Right lobe of liver (tissue), 6 donors: ENCODE measurements around the gene PLPPR5. TPM values are rescaled to one million over a fixed set of nuclear protein-coding genes. Genes with fewer than 3 reads are reported as not detected.

ENCODE experiments used
- ATAC-seq, 4 donors: fragments of 200-7000 bp; cut with Tn5 transposase; one replicate each; pipeline ENCODE4 v1.9.1; 2020; ENCODE audit warnings: mild to moderate bottlenecking in 4 of 4, moderate library complexity in 4 of 4
- DNase-seq, 3 donors: peaks; one replicate each; pipeline ENCODE4 v3.0.0-alpha.2; 2020
- H3K27ac ChIP-seq, 3 donors: fragments of 200-600 bp; one replicate each; pipeline ENCODE4 v1.8.0; 2022
- H3K27me3 ChIP-seq, 2 donors: fragments of 200-600 bp; one replicate each; pipeline ENCODE4 v1.8.0; 2022
- H3K36me3 ChIP-seq, 4 donors: fragments of 200-600 bp; sonication (generic) in 1 of 4; one replicate each; pipeline versions ENCODE4 v1.5.1 to v1.8.0; 2017 to 2022; ENCODE audit warnings: control low read depth in 1 of 4
- H3K4me1 ChIP-seq, 4 donors: fragments of 200-600 bp; sonication (generic) in 1 of 4; one replicate each; pipeline versions ENCODE4 v1.5.1 to v1.8.0; 2017 to 2022; ENCODE audit warnings: control low read depth in 1 of 4
- H3K4me3 ChIP-seq, 3 donors: fragments of 200-600 bp; one replicate each; pipeline ENCODE4 v1.8.0; 2022
- H3K9me3 ChIP-seq, 4 donors: fragments of 200-600 bp; sonication (generic) in 1 of 4; one replicate each; pipeline versions ENCODE4 v1.5.1 to v1.8.0; 2017 to 2022; ENCODE audit warnings: control low read depth in 1 of 4
- CTCF ChIP-seq, 4 donors: fragments of 200-600 bp in 3 of 4; fragments of 450-650 bp in 1 of 4; IDR thresholded peaks; one replicate each; pipeline versions ENCODE4 v1.5.1 to v1.8.0; 2016 to 2022; ENCODE audit warnings: antibody characterized with exemption in 4 of 4, mild to moderate bottlenecking in 2 of 4
- POLR2A ChIP-seq: fragments of 450-650 bp; IDR thresholded peaks from one replicate; pipeline ENCODE4 v1.6.1; 2017; ENCODE audit warnings: antibody characterized with exemption, mild to moderate bottlenecking
- WGBS: methylation state at CpG from one replicate; pipeline ENCODE4 v1.1.6; 2018; ENCODE audit warnings: low coverage, low lambda C conversion rate; ENCODE audit not compliant: insufficient coverage; ENCODE audit errors: missing lambda C conversion rate; 5-methylcytosine and 5-hydroxymethylcytosine counted together
- intact Hi-C, 2 donors: fragments of 100-400 bp; cut with DNase I; formaldehyde crosslinking; loops; one replicate each; pipeline versions ENCODE4 v1.11.2 to v1.14.1; 2022
- small RNA-seq, 2 experiments: library from RNA; depleted of rRNA; stranded (forward); fragments of <200 nt; gene quantifications; one replicate each; pipeline ENCODE3, GENCODE V24; 2016
- total RNA-seq, 6 experiments: library from RNA; depleted of rRNA in 2 of 6; stranded (reverse); fragments of >200 nt in 2 of 6; fragmentation: NEBNext Ultra II Directional in 3 of 6; extraction: Animal tissue kit (Norgen Biotek cat#: 25700) in 3 of 6; gene quantifications; one replicate each; pipeline versions ENCODE4 v1.1.0 to v1.2.4, GENCODE V29; 2016 to 2023
- donor health status: DM: no; HTN: yes; CAD: no.
- donor health status: DM: no; HTN: no; CAD: no.
- donor health status: DM: no; HTN: no; CAD: no.
- donor health status: DM: no; HTN: yes; CAD: no.
- donor health status: DM: no; HTN: yes; CAD: no.

Gene PLPPR5
- total RNA-seq, 6 experiments from 2014 or later, result not detected

- intact Hi-C loops, result no loop called here
- TF ChIP-seq CTCF (IDR thresholded peaks at IDR 0.05) (no peak), POLR2A (no peak)
- no peaks in the 10 kb centered on the region for H3K27me3 ChIP-seq
Observed at GRCh38 chr1:98854137-98854536, 150.5 kb downstream of the PLPPR5 start.

GRCh38 chr1:98849969-98850636 is 154.6 kb downstream of the PLPPR5 start:
- intact Hi-C loops, result no loop called here
- H3K9me3 ChIP-seq, result no peaks in the 10 kb centered on the region
- H3K4me1 ChIP-seq, result no peaks in the 10 kb centered on the region
- H3K27ac ChIP-seq, result no peak overlapping the region
- no peak for ATAC-seq
- 23% methylated on average over 1 of the region's 1 CpG for WGBS
- no peak for DNase-seq
- TF ChIP-seq POLR2A, result no peak
- TF ChIP-seq CTCF (IDR thresholded peaks at IDR 0.05), result no peak
- H3K27me3 ChIP-seq, result no peaks in the 10 kb centered on the region
- no peaks in the 10 kb centered on the region for H3K36me3 ChIP-seq
- no peak overlapping the region for H3K4me3 ChIP-seq

More at GRCh38 chr1:98854137-98854536, 150.5 kb downstream of the PLPPR5 start:
- DNase-seq (no peak), ATAC-seq (no peak)
- Histone ChIP-seq H3K4me1 (no peaks in the 10 kb centered on the region), H3K36me3 (no peaks in the 10 kb centered on the region), H3K9me3 (no peaks in the 10 kb centered on the region), H3K27ac (no peak overlapping the region), H3K4me3 (no peak overlapping the region)
- WGBS, result 14% methylated on average over 4 of the region's 4 CpGs

GRCh38 chr1:98842241-98842640 is 162.4 kb downstream of the PLPPR5 start:
- intact Hi-C loops, result no loop called here
- H3K9me3 ChIP-seq, result no peaks in the 10 kb centered on the region
- TF ChIP-seq POLR2A (no peak), CTCF (IDR thresholded peaks at IDR 0.05) (no peak)
- H3K4me1 ChIP-seq, result no peaks in the 10 kb centered on the region
- no peak for DNase-seq
- no peak overlapping the region for H3K27ac ChIP-seq
- H3K4me3 ChIP-seq, result no peak overlapping the region
- ATAC-seq, result no peak
- no peaks in the 10 kb centered on the region for H3K27me3 ChIP-seq
- no peaks in the 10 kb centered on the region for H3K36me3 ChIP-seq
- WGBS, result 22% methylated on average over 2 of the region's 2 CpGs

Small RNA genes lying within 50 kb of the gene (small RNA-seq; reads per million reads assigned to genes)
- 0 reads per million in 2 experiments for gene AL445433.1
